GM10266 (cell line): ENCODE data around the gene SORCS1.

Experiments
- DNase-seq: peaks from one replicate; pipeline ENCODE4 v3.0.0; 2012; ENCODE audit errors: extremely low spot score
- CTCF ChIP-seq: IDR thresholded peaks from 2 replicates; pipeline ENCODE4 v1.5.1; 2012; ENCODE audit warnings: mild to moderate bottlenecking, low read depth; ENCODE audit not compliant: control insufficient read depth, insufficient read depth; ENCODE audit errors: missing control alignments

The SORCS1 gene

GRCh38 chr10:107085665-107086525 lies 78.6 kb downstream of the SORCS1 start:
- TF ChIP-seq CTCF: no peak
- no peak for DNase-seq

GRCh38 chr10:107083388-107084009 lies 81.0 kb downstream of the SORCS1 start:
- no peak for TF ChIP-seq CTCF
- DNase-seq: no peak

GRCh38 chr10:107081644-107082043 lies 82.9 kb downstream of the SORCS1 start:
- no peak for DNase-seq

GRCh38 chr10:107075117-107075516 lies 89.4 kb downstream of the SORCS1 start:
- DNase-seq: no peak
- no peak for TF ChIP-seq CTCF

More at GRCh38 chr10:107081644-107082043, 82.9 kb downstream of the SORCS1 start:
- no peak for TF ChIP-seq CTCF

GRCh38 chr10:107072786-107073185 lies 91.7 kb downstream of the SORCS1 start:
- DNase-seq: no peak
- no peak for TF ChIP-seq CTCF

GRCh38 chr10:107072028-107072427 lies 92.5 kb downstream of the SORCS1 start:
- no peak for DNase-seq
- no peak for TF ChIP-seq CTCF

- no peak for DNase-seq
- no peak for TF ChIP-seq CTCF
These were observed 93.2 kb downstream of the SORCS1 start for GRCh38 chr10:107071301-107071700.
